Measurements from ENCODE around the gene RPTOR. TPM values are rescaled to one million over a fixed set of nuclear protein-coding genes. Genes with fewer than 3 reads are reported as not detected.

Gene RPTOR
- polyA plus RNA-seq, 1 of the 3 experiments (the other 2 are of a cell fraction), result 14.9 TPM

- WGBS (ENCODE audit: low lambda C conversion rate), result 72% methylated on average over 9 of the region's 9 CpGs
- Histone ChIP-seq H3K4me1 (ENCODE audit: control insufficient read depth in 1 of 2, insufficient read depth in 2 of 2, low read depth in 1 of 2, low read length in 1 of 2) (peaks cover 0 to 13% of the 10 kb centered on the region in 2 experiments; a peak in 1 of 4 replicates), H2AFZ (ENCODE audit: low read depth) (no peak overlapping the region)
These were observed 45.1 kb upstream of the RPTOR start for GRCh38 chr17:80499560-80499959.

More at GRCh38 chr17:80499560-80499959, 45.1 kb upstream of the RPTOR start:
- H3F3A ChIP-seq (replicated peaks; ENCODE audit: insufficient read depth), result peaks cover 2% of the 10 kb centered on the region
- no peaks in the 10 kb centered on the region for H3K36me3 ChIP-seq (replicated peaks in 1 of 2; ENCODE audit: control insufficient read depth in 1 of 2, insufficient read depth in 2 of 2, low read length in 1 of 2)
- no peak for DNase-seq
- H3K9ac ChIP-seq, result no peak overlapping the region
- POLR2A ChIA-PET, result no interaction called here
- H3K79me2 ChIP-seq (ENCODE audit: insufficient read depth), result no peaks in the 10 kb centered on the region
- no peak overlapping the region for H3K4me3 ChIP-seq (ENCODE audit: low read depth in 2 of 2, low read length in 1 of 2)
- TF ChIP-seq USF2 (IDR thresholded peaks at IDR 0.05; ENCODE audit: borderline replicate concordance, low read depth, low read length) (no peak), IRF3 (IDR thresholded peaks at IDR 0.05; ENCODE audit: low read depth, low read length) (no peak), RFX5 (IDR thresholded peaks at IDR 0.05; ENCODE audit: low read length) (no peak), GABPA (IDR thresholded peaks at IDR 0.05; ENCODE audit: low read depth) (no peak), FOSL2 (IDR thresholded peaks at IDR 0.05; ENCODE audit: borderline replicate concordance, low read depth) (no peak), YY1 (IDR thresholded peaks at IDR 0.05; ENCODE audit: low read depth) (no peak), FOXJ3 (CRISPR knock-in tag; IDR thresholded peaks at IDR 0.05) (no peak), ELF1 (IDR thresholded peaks at IDR 0.05) (no peak), TCF12 (IDR thresholded peaks at IDR 0.05) (no peak), MAX (IDR thresholded peaks at IDR 0.05; ENCODE audit: low read depth) (no peak), SIN3A (IDR thresholded peaks at IDR 0.05; ENCODE audit: borderline replicate concordance, low read depth, low read length) (no peak), ZBTB33 (IDR thresholded peaks at IDR 0.05; ENCODE audit: borderline replicate concordance, low read depth) (no peak), SMC3 (IDR thresholded peaks at IDR 0.05; ENCODE audit: low read depth, low read length) (no peak), EZH2phosphoT487 (IDR thresholded peaks at IDR 0.05; ENCODE audit: borderline replicate concordance, low read depth) (no peak), REST (IDR thresholded peaks at IDR 0.05; ENCODE audit: low read depth, low read length) (no peak), EP300 (IDR thresholded peaks at IDR 0.05; ENCODE audit: borderline replicate concordance in 1 of 2, low read depth in 1 of 2, low read length in 1 of 2) (no peak), TAF1 (IDR thresholded peaks at IDR 0.05; ENCODE audit: borderline replicate concordance, low read depth, low read length) (no peak)
- CTCF ChIA-PET, result interaction anchor here (0.6 to 1.6 kb wide), 5 partner anchors 9 to 482 kb away, joined by 3 to 4 read pairs (median 4); no protein-coding TSS in a partner anchor
- no peaks in the 10 kb centered on the region; the same call in 1 of the 2 replicates for H3K27me3 ChIP-seq (ENCODE audit: insufficient read depth)
- H3K9me2 ChIP-seq, result no peaks in the 10 kb centered on the region
- H3K9me3 ChIP-seq, result no peaks in the 10 kb centered on the region
- no peak overlapping the region for H3K4me2 ChIP-seq
- H4K20me1 ChIP-seq (ENCODE audit: insufficient read depth), result no peaks in the 10 kb centered on the region
- no peak overlapping the region for H3K27ac ChIP-seq (ENCODE audit: low read depth in 2 of 2, low read length in 1 of 2)
